ENCODE data around the gene TRIM45. TPM values are rescaled to one million over a fixed set of nuclear protein-coding genes. Genes with fewer than 3 reads are reported as not detected.
"Not testable (repeated sequence)": the region's sequence is repeated elsewhere in the genome, so short reads cannot be mapped to it uniquely, and the experiment has no call there.

The TRIM45 gene
- total RNA-seq: 0.60 and 1.5 TPM in 2 replicates

DNA sequence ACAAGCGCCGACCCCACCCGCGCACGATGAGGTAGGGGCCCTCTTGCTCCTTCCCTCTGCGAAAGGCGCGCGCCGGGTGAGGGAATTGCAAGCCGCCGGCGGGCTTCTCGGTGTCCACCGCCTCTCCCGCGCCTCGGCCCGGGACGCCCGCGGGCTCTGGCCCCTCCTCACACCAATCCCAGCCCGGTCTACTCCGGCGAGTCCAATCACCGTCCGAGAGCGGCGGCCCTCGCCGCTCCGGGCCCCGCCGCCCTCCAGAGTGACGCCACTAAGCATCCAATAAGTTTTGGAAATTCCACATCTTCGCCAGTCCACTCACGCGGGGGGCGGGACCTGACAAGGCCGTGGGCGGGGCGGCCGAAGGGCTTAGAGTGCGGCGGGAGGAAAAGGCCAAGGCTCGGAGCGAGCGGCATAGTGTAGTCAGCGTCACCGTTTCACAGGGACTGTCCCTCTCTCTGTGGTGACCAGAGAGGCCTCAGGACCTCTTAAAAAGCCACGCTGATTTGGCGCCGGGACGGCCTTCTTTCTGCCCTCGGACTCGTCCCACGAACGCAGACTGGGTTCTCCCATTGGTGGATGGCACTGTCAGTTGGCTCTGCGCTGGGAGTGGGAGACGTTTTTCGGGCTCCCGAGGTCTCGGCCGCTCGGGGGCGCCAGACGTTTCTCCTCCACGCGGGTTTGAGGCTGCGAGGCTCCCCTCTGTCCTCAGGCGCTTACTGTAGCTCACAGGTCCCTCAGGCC is at the start of gene TRIM45:
Gene TRIM45 (minus strand): TSS at position 161 of the 741 bp plus-strand sequence. CDS start 548 bp downstream, outside the sequence.
- DNase-seq (ENCODE audit: low read depth in 2 of 2): peak; percentile 97

- no peak for DNase-seq (ENCODE audit: low read depth in 2 of 2)
Observed at GRCh38 chr1:117169871-117170596, 48.5 kb upstream of the TRIM45 start.

DNA sequence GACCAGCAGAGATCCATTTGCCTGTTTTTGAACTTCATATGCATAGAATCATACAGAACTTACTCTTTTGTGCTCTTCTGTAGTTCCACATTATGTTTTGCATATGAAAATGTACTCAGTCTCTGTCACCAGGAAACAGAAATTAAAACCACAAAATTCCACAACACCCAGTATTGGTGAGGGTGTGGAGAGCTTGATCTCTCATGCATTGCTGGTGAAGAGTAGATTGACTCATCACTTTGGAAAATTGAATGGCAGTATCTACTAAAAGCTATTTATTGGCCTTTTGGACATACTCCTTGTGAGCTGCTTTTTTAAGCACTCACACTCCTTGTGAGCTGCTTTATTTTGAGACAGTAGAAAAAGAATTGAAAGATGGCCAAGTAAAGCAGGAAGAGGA is 45.9 kb upstream of the TRIM45 start:
- no peak for DNase-seq (ENCODE audit: low read depth in 2 of 2)

GRCh38 chr1:117166076-117166475 is 44.5 kb upstream of the TRIM45 start:
- no peak for DNase-seq (ENCODE audit: low read depth in 2 of 2)

DNA sequence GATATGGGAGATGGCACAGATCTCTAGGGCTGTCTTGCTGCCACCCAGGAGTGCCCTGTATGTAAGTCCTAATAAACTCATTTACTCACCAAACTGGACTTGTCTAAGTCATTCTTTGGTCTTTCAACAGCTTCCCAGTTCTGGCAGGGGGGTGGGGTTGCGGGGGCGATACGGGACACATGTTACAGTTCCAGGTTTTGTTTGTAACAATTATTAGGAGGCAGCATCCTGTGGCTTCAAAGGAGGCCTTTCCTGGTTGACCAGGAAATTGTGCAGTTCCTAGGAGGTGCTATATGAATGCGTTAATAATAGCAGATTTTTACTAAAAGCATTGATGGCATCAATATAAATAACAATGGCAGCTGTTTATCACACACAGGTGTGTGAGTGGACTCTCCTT is 42.7 kb upstream of the TRIM45 start:
- DNase-seq (ENCODE audit: low read depth in 2 of 2): peak in 1 of 2 donors; percentile 3

GRCh38 chr1:117162816-117163215 is 41.3 kb upstream of the TRIM45 start:
- no peak for DNase-seq (ENCODE audit: low read depth in 2 of 2)

GRCh38 chr1:117161887-117162286 is 40.3 kb upstream of the TRIM45 start:
- DNase-seq (ENCODE audit: low read depth in 2 of 2): no peak

DNA sequence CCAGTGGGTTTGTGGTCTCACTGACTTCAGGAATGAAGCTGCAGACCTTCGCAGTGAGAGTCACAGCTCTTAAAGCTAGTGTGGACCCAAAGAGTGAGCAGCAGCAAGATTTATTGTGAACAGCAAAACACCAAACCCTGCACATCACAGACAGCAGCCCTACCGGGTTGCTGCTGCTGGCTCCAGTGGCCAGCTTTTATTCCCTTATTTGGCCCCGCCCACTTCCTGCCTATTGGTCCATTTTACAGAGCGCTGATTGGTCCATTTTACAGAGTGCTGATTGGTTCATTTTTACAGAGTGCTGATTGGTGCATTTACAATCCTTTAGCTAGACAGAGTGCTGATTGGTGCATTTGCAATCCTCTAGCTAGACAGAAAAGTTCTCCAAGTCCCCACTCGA is 29.8 kb upstream of the TRIM45 start:
- not testable (repeated sequence) for DNase-seq (ENCODE audit: low read depth in 2 of 2)

GRCh38 chr1:117150316-117150715 is 28.8 kb upstream of the TRIM45 start:
- peak in 1 of 2 donors; percentile 48 for DNase-seq (ENCODE audit: low read depth in 2 of 2)

DNA sequence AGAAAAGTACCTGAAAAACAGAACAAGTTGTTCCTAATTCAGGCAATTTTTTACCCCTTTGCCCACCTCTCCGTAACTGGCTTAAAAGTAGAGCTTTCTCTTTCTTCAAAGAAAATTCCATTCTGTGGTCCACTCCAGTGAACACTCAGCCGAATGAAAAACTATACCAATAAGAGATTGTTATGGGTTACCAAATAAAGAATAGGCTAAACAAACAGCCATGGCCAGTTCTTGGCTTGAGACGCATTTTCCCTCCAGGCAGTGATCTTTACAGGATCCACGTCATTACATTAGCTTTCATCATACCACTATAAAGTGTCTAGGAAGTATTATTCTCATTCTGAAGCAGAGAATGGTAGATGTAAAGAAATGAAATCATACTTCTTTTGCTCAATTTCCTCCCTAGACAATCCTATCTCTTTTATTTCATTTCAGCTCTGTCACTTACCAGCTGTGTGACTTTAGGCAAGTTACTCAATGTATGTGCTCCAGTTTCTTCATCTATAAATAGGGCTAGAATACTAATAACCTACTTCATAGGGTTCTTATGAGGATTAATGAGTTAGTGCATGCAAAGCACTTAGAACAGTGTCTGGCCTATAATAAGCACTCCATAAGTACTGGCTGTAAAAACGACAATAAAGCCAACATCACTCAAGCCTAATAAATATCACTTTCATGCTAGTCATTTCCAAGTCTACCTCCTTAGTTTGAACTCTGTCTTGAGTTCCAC is 26.5 kb upstream of the TRIM45 start:
- no peak for DNase-seq (ENCODE audit: low read depth in 2 of 2)

DNA sequence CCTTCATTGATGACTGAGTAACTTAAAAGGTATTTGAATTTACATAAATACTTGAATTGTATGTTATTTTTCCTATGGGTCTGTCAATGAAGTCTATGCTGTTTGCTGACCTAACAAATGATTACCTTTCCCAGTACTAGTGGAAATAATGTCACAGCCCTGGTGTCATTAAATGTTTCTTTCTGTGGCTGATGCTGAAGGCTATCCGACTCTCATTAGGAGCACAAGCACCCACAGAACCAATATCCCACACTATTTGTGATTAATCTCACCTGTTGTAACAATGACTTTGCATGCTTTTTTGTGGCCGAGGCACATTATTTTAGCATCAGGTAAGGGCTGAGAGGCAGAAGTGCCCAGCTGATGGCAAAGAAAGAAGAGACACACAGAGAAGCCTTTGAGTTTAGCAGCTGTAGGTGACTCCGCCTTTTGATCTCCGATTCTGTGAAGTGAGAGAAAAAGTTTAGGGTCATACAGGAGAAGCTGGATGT is 25.8 kb upstream of the TRIM45 start:
- DNase-seq (ENCODE audit: low read depth in 2 of 2): no peak

GRCh38 chr1:117146575-117147340 is 25.2 kb upstream of the TRIM45 start:
- DNase-seq (ENCODE audit: low read depth in 2 of 2): peak; percentile 43 to 67

DNA sequence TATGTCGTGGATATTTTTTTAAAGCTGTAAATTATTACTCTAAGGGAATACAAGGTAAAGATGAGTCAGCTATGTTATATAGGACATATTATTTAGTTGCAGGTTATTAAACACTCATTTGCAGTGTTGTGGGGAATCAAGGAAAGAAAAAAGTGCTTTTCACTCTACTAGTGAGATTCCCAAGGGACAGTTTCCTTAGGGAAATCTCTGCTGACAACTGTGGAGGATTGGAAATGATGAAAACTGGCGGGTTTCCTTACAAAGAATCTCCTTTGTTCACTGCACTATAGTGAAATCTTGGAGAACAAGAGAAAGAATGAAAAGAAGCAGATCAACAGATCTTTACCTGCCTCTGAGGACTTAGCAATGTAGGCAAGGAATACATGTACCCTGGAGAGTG is 24.5 kb upstream of the TRIM45 start:
- DNase-seq (ENCODE audit: low read depth in 2 of 2): no peak

- no peak for DNase-seq (ENCODE audit: low read depth in 2 of 2)
Observed at GRCh38 chr1:117143871-117144270, 22.3 kb upstream of the TRIM45 start.

DNA sequence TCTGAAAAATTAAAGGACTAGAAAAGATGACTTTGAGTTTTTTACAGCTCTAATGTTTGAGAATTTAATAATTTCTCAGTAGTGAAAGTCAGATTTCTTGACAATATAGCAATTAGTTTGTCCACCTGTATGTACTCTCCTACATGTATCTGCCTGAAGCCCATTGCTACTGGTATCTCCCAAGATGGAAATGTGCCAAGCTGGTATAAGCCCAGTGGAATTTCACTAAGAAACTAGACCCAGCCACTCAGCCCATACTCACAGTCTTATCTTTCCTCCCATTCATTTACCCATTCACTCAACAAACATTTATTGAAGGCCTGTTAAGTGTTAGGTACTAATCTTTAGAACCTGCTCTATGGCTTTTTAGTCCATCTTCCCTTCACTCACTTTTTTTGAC is 21.6 kb upstream of the TRIM45 start:
- DNase-seq (ENCODE audit: low read depth in 2 of 2): no peak

DNA sequence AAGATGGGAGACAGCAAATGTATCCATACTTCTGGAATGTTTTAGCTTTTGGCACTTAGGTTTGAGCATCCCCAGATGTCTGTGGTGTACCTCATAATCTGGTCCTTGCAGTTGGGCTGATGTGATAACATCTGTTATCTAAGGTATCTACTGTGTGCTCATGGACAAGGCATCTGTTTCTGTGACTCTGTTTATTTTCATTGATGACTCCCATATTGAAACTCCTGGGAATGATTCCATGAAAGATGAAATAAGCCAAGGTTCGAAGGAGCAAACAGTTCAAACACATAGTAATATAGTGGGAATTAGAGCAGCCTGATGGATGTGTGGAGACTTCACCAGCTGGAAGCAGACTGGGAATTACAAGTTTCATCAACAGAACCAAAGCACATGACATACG is 20.7 kb upstream of the TRIM45 start:
- DNase-seq (ENCODE audit: low read depth in 2 of 2): no peak

- no peak for DNase-seq (ENCODE audit: low read depth in 2 of 2)
Observed at GRCh38 chr1:117138561-117138960, 17.0 kb upstream of the TRIM45 start.

DNA sequence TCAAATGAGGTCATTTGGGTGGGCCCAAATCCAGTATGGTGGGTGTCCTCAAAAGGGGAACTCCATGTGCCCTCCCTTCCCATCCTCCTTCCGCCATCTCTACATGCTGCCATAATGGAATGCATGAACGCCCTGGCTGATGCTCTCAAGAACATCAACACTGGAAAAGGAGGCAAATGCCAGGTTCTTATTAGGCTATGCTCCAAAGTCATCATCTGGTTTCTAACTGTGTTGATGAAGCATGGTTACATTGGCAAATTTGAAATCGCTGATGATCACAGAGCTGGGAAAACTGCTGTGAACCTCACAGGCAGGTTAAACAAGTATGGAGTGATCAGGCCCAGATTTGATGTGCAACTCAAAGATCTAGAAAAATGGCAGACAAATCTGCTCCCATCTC is 16.6 kb upstream of the TRIM45 start:
- DNase-seq (ENCODE audit: low read depth in 2 of 2): no peak

- DNase-seq (ENCODE audit: low read depth in 2 of 2): no peak
Observed at GRCh38 chr1:117137281-117137855, 15.8 kb upstream of the TRIM45 start.

DNA sequence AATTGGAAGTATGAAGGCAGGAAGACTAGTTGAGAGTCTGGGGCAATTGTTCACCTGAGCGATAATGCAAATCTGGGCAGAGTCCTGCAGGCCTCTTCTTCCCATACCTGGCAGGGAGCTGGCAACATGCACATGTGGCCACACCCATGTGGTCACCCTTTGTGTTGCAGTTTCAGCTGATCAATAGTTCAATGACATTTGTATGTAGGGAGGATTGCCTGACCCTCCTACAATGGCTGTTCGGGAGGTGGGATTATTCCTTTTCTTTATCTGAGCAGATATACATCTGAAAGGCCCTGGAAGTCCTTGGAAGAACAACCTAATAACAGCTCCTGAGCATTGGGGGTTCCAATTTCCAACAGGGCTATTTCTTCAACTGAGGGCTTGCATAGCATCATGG is 15.2 kb upstream of the TRIM45 start:
- no peak for DNase-seq (ENCODE audit: low read depth in 2 of 2)

DNA sequence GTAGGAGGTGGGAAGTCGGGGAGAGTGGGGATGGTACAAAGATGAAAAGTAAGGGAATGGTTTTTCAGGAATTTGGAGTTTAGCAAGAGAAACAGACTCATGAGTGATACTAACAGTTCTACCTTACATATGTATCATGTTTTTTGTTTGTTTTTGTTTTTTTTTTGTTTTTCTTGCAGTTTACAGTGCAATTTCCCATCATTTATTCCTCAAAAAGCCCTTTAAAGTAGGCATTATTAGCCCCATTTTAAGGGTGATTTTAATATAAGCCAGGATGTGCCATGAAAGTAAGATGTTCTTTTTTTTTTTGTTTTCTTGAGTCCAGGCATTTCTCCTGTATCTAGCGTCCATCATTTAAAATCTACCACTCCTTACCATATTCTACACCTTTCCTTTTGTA is 13.8 kb upstream of the TRIM45 start:
- DNase-seq (ENCODE audit: low read depth in 2 of 2): no peak
